ENCODE measurements around the gene ACHE. TPM values are rescaled to one million over a fixed set of nuclear protein-coding genes. Genes with fewer than 3 reads are reported as not detected.

Gene ACHE
- total and polyA plus RNA-seq, 8 donors = 0.25 to 2.4 (median 0.43) TPM; not detected in 3

DNA sequence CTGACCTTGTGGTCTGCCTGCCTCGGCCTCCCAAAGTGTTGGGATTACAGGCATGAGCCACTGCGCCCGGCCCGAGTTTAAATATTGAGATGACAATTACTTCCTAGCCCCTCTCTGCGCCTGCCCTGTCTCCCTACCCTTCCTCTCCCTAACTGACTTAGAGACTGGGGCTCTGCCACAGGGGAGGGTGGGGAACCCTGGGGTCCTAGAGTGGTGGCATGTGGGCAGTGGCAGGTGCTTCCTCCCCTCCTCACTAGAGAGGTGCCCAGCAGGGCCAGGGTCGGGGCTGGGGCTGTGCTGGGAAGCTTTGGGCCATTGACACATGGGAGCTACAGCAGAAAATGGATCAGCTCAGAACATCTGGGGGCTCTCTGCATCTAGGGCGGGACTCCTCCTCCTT, 7.0 kb upstream of the ACHE start:
- H3K27me3 ChIP-seq = peaks cover 3 to 59% (median 4%) of the 10 kb centered on the region in 3 donors
- no peak for DNase-seq
- no peaks in the 10 kb centered on the region for H3K9me3 ChIP-seq
- intact Hi-C loops (cut with DNase I; ENCODE audit: low total_unique reads) = no loop called here
- 77 to 86% (median 85%) methylated on average over 7 of the region's 7 CpGs for WGBS, 5 donors
- H3K27ac ChIP-seq = no peak overlapping the region
- H3K4me3 ChIP-seq = no peak overlapping the region
- no peak for TF ChIP-seq EP300 (IDR thresholded peaks at IDR 0.05)
- no peak for TF ChIP-seq POLR2A (IDR thresholded peaks at IDR 0.05)
- no peak for TF ChIP-seq POLR2AphosphoS5 (IDR thresholded peaks at IDR 0.05)
- TF ChIP-seq CTCF (IDR thresholded peaks at IDR 0.05) = no peak
- H3K36me3 ChIP-seq = no peaks in the 10 kb centered on the region
- H3K4me1 ChIP-seq = peaks cover 0 to 7% (median under 1%) of the 10 kb centered on the region in 4 donors

DNA sequence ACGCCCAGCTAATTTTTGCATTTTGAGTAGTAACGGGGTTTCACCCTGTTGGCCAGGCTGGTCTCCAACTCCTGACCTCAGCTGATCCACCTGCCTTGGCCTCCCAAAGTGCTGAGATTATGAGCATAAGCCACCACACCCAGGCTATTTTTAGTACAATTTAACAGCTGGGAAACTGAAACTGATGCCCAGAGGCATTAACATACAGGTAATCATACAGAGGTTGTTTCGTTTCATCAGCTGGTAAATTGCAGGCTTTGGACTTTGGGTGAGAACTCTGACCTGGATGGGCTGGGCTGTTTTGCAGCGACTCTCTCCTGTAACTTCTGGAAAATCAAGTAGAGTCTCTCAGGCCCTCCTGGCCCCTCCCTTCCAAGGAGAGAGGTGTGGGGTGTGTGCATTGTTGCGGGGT, 6.2 kb upstream of the ACHE start:
- TF ChIP-seq EP300 (IDR thresholded peaks at IDR 0.05) (no peak), POLR2AphosphoS5 (IDR thresholded peaks at IDR 0.05) (no peak), CTCF (IDR thresholded peaks at IDR 0.05) (no peak), POLR2A (IDR thresholded peaks at IDR 0.05) (no peak)
- intact Hi-C loops (cut with DNase I; ENCODE audit: low total_unique reads) = no loop called here
- Histone ChIP-seq H3K27me3 (peaks cover 6 to 59% (median 9%) of the 10 kb centered on the region in 3 donors), H3K9me3 (no peaks in the 10 kb centered on the region), H3K4me1 (peaks cover 4 to 14% (median 8%) of the 10 kb centered on the region in 4 donors), H3K27ac (peak overlapping the region in 2 of 5 donors; percentile 60 to 70), H3K36me3 (no peaks in the 10 kb centered on the region), H3K4me3 (no peak overlapping the region)
- 29 to 60% (median 40%) methylated on average over 5 of the region's 5 CpGs for whole genome bisulfite sequencing, 5 donors
- DNase-seq = peak in 1 of 2 donors; percentile 81

DNA sequence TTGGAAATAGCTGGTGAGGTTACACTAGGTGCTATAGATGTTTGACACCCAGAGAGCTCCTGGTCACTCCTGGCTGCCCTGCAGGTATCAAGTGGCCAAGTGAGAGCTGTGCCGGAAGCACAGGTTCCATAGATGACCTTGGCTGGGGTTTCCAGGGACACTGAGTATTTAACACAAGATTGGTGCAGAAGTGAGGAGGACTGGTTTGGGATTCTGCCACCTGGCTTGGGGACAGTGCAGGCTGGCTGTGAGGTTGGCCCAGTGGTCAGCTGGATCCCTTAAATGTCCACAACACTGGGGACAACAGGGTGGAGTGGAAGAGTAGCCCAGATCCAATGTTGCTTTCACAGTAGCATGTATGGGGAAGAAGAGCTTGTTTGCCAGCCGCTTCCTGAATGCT, 5.3 kb upstream of the ACHE start:
- Histone ChIP-seq H3K9me3 (no peaks in the 10 kb centered on the region), H3K27ac (no peak overlapping the region), H3K4me3 (no peak overlapping the region), H3K36me3 (no peaks in the 10 kb centered on the region), H3K27me3 (peaks cover 13 to 66% (median 17%) of the 10 kb centered on the region in 3 donors), H3K4me1 (peaks cover 13 to 22% (median 16%) of the 10 kb centered on the region in 4 donors)
- WGBS, 5 donors = 61 to 85% (median 75%) methylated on average over 2 of the region's 2 CpGs
- intact Hi-C loops (cut with DNase I; ENCODE audit: low total_unique reads) = no loop called here
- TF ChIP-seq POLR2AphosphoS5 (IDR thresholded peaks at IDR 0.05) = no peak
- DNase-seq = no peak

DNA sequence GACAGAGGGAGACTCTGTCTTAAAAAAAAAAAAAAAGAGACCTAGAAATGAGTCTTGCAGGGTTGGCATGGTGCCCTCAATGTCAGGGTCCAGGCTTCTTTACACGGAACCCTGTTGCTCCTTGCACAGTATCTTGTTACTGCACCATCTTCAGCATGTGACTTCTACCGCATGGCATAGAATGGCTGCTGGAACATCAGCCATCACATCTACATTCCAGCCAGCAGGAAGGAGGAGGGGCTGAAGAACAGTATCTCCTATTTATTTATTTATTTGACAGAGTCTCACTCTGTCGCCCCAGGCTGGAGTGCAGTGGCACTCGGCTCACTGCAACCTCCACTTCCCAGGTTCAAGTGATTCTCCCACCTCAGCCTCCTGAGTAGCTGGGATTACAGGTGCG, 3.7 kb upstream of the ACHE start:
- no peak for DNase-seq
- intact Hi-C loops (cut with DNase I; ENCODE audit: low total_unique reads) = loop anchor here (5.0 kb wide), 1 partner anchor 158 kb away; no protein-coding TSS in a partner anchor
- Histone ChIP-seq H3K36me3 (no peaks in the 10 kb centered on the region), H3K4me3 (no peak overlapping the region), H3K4me1 (peaks cover 29 to 37% (median 31%) of the 10 kb centered on the region in 4 donors), H3K27ac (no peak overlapping the region), H3K9me3 (no peaks in the 10 kb centered on the region), H3K27me3 (peaks cover 19 to 81% (median 32%) of the 10 kb centered on the region in 3 donors)
- WGBS, 5 donors = 93 to 97% (median 95%) methylated on average over 5 of the region's 5 CpGs
- TF ChIP-seq POLR2AphosphoS5 (IDR thresholded peaks at IDR 0.05) (no peak), CTCF (IDR thresholded peaks at IDR 0.05) (no peak), POLR2A (IDR thresholded peaks at IDR 0.05) (no peak), EP300 (IDR thresholded peaks at IDR 0.05) (no peak)

GRCh38 chr7:100897772-100898454, 2.2 kb upstream of the ACHE start:
- Histone ChIP-seq H3K4me3 (no peak overlapping the region), H3K27me3 (peaks cover 19 to 91% (median 34%) of the 10 kb centered on the region in 3 donors), H3K27ac (no peak overlapping the region), H3K4me1 (peaks cover 31 to 41% (median 34%) of the 10 kb centered on the region in 4 donors), H3K36me3 (no peaks in the 10 kb centered on the region), H3K9me3 (no peaks in the 10 kb centered on the region)
- TF ChIP-seq POLR2A (IDR thresholded peaks at IDR 0.05) (no peak), POLR2AphosphoS5 (IDR thresholded peaks at IDR 0.05) (no peak), EP300 (IDR thresholded peaks at IDR 0.05) (no peak), CTCF (IDR thresholded peaks at IDR 0.05) (no peak)
- 62 to 69% (median 66%) methylated on average over 13 of the region's 13 CpGs for WGBS, 5 donors
- intact Hi-C loops (cut with DNase I; ENCODE audit: low total_unique reads) = loop anchor here (5.0 kb wide), 1 partner anchor 159 kb away; no protein-coding TSS in a partner anchor
- peak in 1 of 2 donors; percentile 76 for DNase-seq
